GM18519 (cell line): ENCODE results near the gene TRAPPC4.
"Not testable (repeated sequence)": the region's sequence is repeated elsewhere in the genome, so short reads cannot be mapped to it uniquely, and the experiment has no call there.

ENCODE experiments used
- ATAC-seq: cut with Tn5 transposase; IDR thresholded peaks from one replicate; pipeline ENCODE4 v1.9.1; 2021; ENCODE audit warnings: mild to moderate bottlenecking, moderate library complexity; ENCODE audit not compliant: unreplicated experiment, low FRiP score

Gene TRAPPC4

DNA sequence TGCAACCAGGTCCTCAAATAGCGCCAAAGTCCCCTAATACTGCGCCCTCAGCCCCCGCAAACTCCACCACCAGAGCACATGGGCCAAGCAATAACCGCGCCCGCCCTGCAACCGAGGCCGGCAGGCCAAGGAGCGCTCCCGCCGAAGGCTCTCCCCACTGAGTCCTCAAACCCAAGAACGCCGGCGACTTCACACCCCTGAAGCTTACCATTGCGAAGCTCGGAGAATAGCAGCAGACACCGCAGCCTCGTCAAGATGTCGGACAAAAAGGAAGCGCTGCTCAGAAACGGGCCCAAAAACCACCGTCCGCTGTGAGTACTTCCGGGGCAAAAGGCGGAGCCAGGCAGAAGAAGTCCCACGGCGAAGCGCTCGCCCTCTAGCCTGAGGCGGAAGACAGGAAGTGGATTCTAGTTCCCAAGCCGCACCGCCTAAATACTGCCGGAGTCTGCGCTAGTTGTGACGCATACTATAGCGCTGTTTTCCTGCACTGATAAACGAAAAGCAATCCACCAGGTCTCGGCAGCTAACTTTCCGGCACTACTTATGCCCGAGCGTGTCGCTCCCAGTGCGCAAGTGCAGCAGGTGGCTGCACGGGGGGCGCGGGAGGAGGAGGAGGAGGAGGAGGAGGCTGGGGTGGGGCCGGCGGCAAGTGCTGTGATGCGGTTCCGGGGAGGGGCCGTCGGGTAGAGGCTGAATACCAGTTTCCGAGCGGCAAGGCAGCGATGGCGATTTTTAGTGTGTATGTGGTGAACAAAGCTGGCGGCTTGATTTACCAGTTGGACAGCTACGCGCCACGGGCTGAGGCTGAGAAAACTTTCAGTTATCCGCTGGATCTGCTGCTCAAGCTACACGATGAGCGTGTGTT lies at the start of gene TRAPPC4, which contains the start of gene RPS25:
TRAPPC4 (plus strand) TSS at position 693 of the 865 bp plus-strand sequence; CDS start at position 723, 30 bp downstream.
RPS25 (minus strand) TSS at position 270 of the 865 bp plus-strand sequence; CDS start at position 211, 59 bp downstream.
- peak; percentile 73 for ATAC-seq

DNA sequence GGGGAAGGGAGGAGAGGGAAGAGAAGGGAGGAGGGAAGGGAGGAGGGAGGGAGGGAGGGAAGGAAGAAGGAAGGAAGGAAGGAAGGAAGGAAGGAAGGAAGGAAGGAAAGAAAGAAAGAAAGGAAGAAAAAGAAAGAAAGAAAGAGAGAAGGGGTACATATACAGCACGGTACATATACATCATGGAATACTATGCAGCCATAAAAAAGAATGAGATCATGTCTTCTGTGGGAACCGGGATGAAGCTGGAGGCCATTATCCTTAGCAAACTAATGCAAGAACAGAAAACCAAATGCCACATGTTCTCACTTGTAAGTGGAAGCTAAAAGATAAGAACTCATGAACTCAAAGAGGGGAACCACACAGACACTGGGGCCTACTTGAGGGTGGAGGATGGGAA lies 49.1 kb upstream of the TRAPPC4 start:
- not testable (repeated sequence) for ATAC-seq

- no peak for ATAC-seq
Measured at GRCh38 chr11:118971646-118972045, 46.9 kb upstream of the TRAPPC4 start, which contains the start of gene FOXR1. FOXR1 (plus strand) TSS chr11:118971761; CDS start chr11:118971932, 171 bp downstream.

DNA sequence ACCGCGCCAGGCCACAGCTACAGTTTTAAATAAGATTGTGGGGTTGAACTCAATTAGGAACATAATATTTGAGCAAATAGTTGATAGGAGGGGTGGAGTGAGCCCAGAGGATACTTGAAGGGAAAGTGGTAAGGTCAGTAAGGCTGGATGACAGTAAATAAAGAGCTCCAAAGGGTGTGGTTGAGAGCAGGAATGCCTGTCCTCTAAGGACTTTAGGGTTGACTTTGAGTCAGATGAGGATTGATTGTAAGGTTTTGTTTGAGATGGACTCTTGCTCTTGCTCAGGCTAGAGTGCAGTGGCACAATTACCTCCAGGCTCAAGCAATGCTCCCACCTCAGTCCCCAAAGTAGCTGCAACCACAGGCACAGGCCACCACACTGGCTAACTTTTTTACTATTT lies 44.6 kb upstream of the TRAPPC4 start:
- no peak for ATAC-seq

DNA sequence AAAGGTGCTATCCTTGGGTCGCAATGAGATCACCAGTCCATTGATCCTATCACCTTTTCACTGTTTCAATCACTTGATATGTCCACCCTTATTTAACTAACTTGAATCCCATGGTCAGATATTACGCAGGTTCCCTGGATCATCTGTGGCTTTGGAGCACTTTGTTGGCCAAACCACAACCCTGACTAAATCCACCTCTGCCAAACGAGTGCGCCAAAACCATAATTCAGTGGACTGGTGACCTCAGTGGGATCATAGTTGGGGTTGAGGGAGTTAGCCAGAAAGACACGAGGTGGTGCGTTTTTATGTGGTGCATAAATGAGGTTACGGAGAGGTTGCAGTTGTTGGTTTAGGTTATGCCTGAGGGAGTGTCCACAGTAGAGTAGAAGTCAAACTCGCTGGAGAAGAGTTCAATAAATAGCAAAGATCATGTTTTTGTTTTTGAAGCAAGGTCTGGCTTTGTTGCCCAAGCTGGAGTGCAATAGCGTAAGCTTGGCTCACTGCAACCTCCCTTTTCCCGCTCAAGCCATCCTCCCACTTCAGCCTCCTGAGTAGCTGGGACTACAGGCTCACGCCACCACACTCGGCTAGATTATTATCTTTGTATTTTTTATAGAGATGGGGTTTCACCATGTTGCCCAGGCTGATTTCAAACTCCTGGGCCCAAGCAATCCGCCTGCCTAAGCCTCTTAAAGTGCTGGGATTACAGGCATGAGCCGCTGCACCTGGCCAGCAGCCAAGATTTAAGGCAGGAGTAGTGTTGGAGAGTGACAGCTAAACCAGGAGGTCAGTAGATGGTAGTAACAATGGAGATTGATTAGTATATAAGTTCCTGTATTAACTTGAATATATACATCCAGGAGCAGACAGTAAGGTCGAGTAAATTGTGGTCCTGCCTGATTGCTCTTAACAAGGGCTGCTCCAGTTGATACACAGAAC lies 42.5 kb upstream of the TRAPPC4 start:
- ATAC-seq, result no peak

DNA sequence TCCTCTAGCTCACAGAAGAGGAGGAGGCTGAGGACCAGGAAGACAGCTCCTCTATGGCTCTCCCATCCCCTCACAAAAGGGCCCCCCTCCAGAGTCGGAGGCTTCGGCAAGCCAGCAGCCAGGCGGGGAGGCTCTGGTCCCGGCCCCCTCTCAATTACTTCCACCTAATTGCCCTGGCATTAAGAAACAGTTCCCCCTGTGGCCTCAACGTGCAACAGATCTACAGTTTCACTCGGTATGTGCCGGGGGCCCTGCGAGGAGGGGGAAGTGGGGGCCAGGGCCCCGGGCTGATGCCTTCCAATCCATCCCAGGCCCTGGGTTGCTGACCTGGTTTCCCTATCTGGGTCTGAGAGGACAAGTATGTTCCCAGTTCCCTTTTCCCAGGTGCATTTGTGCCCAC lies 39.1 kb upstream of the TRAPPC4 start:
- ATAC-seq, result no peak

- no peak for ATAC-seq
Measured at GRCh38 chr11:118980191-118980881, 38.2 kb upstream of the TRAPPC4 start.

DNA sequence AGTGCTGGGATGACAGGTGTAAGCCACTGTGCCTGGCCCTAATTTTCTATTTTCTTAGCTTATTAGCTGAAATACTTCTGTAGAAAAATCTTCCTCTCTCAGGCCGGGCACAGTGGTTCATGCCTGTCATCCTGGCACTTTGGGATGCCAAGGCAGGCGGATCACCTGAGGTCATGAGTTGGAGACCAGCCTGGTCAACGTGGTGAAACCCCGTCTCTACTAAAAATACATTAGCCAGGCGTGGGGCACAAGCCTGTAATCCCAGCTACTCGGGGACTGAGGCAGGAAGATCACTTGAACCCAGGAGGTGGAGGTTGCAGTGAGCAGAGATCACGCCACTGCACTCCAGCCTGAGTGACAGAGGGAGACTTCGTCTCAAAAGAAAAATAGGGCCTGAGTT lies 34.2 kb upstream of the TRAPPC4 start:
- not testable (repeated sequence) for ATAC-seq

- no peak for ATAC-seq
Measured at GRCh38 chr11:118984825-118985224, 33.7 kb upstream of the TRAPPC4 start.

- ATAC-seq, result no peak
Measured at GRCh38 chr11:118988280-118988679, 30.3 kb upstream of the TRAPPC4 start.

GRCh38 chr11:118991486-118992038 lies 27.0 kb upstream of the TRAPPC4 start:
- not testable (repeated sequence) for ATAC-seq

- ATAC-seq, result no peak
Measured at GRCh38 chr11:118996926-118997626, 21.5 kb upstream of the TRAPPC4 start.

GRCh38 chr11:118997627-118998387 lies 20.8 kb upstream of the TRAPPC4 start, which contains the start of gene CENATAC:
CENATAC (plus strand) TSS chr11:118998138; CDS start chr11:118998198, 60 bp downstream.
- ATAC-seq, result peak; percentile 90

- ATAC-seq, result no peak
Measured at GRCh38 chr11:118998388-118998717, 20.2 kb upstream of the TRAPPC4 start.

DNA sequence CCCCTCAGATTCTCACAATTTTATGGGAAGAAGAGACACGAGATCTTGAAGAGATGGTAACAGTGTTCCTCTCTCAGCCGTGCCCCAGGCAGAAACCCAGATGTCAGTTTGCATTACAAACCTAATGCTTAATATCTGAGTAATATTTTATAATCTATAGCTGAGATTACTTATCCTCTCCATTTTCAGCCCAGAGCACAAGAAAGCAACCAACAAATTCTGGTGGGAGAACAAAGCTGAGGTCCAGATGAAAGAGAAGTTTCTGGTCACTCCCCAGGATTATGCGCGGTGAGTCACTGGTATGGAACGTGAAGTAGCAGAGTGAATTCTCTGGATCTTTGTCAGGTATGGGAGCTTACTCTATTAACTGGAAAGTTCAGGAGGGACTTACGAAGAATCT lies 19.7 kb upstream of the TRAPPC4 start:
- ATAC-seq, result no peak

- no peak for ATAC-seq
Measured at GRCh38 chr11:119000906-119001305, 17.7 kb upstream of the TRAPPC4 start.

DNA sequence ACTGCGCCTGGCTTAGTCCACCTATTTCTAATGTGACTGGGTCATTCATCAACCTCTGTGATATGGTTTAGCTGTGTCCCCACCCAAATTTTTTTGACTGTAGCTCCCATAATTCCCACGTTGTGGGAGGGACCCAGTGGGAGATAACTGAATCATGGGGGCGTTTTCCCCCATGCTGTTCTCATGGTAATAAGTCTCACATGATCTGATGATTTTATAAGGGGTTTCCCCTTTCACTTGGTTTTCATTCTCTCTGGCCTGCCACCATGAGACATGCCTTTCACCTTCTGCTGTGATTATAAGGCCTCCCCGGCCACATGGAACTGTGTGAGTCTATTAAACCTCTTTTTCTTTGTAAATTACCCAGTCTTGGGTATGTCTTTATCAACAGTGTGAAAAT lies 11.9 kb upstream of the TRAPPC4 start:
- no peak for ATAC-seq

- no peak for ATAC-seq
Measured at GRCh38 chr11:119011476-119012053, 7.0 kb upstream of the TRAPPC4 start.
